ENCODE results near the gene MRGPRX2. TPM values are rescaled to one million over a fixed set of nuclear protein-coding genes. Genes with fewer than 3 reads are reported as not detected.

The MRGPRX2 gene
- total and polyA plus RNA-seq, 2 donors, result 0.02 TPM; not detected in 1

- Histone ChIP-seq H3K4me3 (ENCODE audit: low read length in 2 of 2) (no peak overlapping the region), H3K36me3 (ENCODE audit: control insufficient read depth in 2 of 2, insufficient read depth in 2 of 2, low read length in 1 of 2) (no peaks in the 10 kb centered on the region), H3K27me3 (ENCODE audit: control insufficient read depth in 2 of 2, insufficient read depth in 1 of 2, low read length in 1 of 2) (no peaks in the 10 kb centered on the region), H3K9me3 (ENCODE audit: control insufficient read depth in 2 of 2, insufficient read depth in 1 of 2, low read length in 1 of 2) (no peaks in the 10 kb centered on the region), H3K4me1 (ENCODE audit: control insufficient read depth in 2 of 2, insufficient read depth in 2 of 2, low read length in 2 of 2) (no peaks in the 10 kb centered on the region), H3K27ac (ENCODE audit: low read depth in 1 of 2, low read length in 1 of 2) (no peak overlapping the region)
- DNase-seq (ENCODE audit: low read depth in 6 of 9, low spot score in 9 of 9), result no peak
- WGBS, result 60% methylated on average over 5 of the region's 5 CpGs
These were observed 684 bp downstream of the MRGPRX2 start for GRCh38 chr11:19059833-19060232.

DNA sequence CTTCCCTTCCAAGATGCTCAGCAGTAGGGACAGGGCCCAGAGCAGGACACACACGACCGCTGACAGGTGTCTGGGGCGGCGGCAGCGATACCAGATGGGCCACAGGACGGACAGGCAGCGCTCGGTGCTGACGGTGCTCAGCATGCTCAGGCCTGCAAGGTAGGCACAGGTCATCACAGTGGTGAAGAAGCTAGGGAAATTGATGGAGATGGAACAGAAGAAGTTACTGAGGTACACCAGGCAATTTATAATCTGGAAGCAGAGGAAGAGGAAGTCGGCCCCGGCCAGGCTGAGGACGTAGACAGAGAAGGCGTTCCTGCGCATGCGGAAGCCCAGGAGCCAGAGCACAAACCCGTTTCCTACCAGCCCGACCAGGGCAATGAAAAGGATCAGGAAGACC lies 4.6 kb downstream of the MRGPRX2 start:
- no peak for DNase-seq (ENCODE audit: low read depth in 6 of 9, low spot score in 9 of 9)
- Histone ChIP-seq H3K27me3 (ENCODE audit: control insufficient read depth in 2 of 2, insufficient read depth in 1 of 2, low read length in 1 of 2) (no peaks in the 10 kb centered on the region), H3K27ac (ENCODE audit: low read depth in 1 of 2, low read length in 1 of 2) (no peak overlapping the region), H3K4me3 (ENCODE audit: low read length in 2 of 2) (no peak overlapping the region), H3K36me3 (ENCODE audit: control insufficient read depth in 2 of 2, insufficient read depth in 2 of 2, low read length in 1 of 2) (no peaks in the 10 kb centered on the region), H3K4me1 (ENCODE audit: control insufficient read depth in 2 of 2, insufficient read depth in 2 of 2, low read length in 2 of 2) (no peaks in the 10 kb centered on the region), H3K9me3 (ENCODE audit: control insufficient read depth in 2 of 2, insufficient read depth in 1 of 2, low read length in 1 of 2) (no peaks in the 10 kb centered on the region)
- WGBS, result 90% methylated on average over 17 of the region's 17 CpGs

- Histone ChIP-seq H3K27me3 (ENCODE audit: control insufficient read depth in 2 of 2, insufficient read depth in 1 of 2, low read length in 1 of 2) (no peaks in the 10 kb centered on the region), H3K4me3 (ENCODE audit: low read length in 2 of 2) (no peak overlapping the region), H3K27ac (ENCODE audit: low read depth in 1 of 2, low read length in 1 of 2) (no peak overlapping the region), H3K9me3 (ENCODE audit: control insufficient read depth in 2 of 2, insufficient read depth in 1 of 2, low read length in 1 of 2) (no peaks in the 10 kb centered on the region), H3K4me1 (ENCODE audit: control insufficient read depth in 2 of 2, insufficient read depth in 2 of 2, low read length in 2 of 2) (no peaks in the 10 kb centered on the region), H3K36me3 (ENCODE audit: control insufficient read depth in 2 of 2, insufficient read depth in 2 of 2, low read length in 1 of 2) (no peaks in the 10 kb centered on the region)
- 95% methylated on average over 3 of the region's 3 CpGs for WGBS
- no peak for DNase-seq (ENCODE audit: low read depth in 6 of 9, low spot score in 9 of 9)
These were observed 5.5 kb downstream of the MRGPRX2 start for GRCh38 chr11:19055016-19055415.

DNA sequence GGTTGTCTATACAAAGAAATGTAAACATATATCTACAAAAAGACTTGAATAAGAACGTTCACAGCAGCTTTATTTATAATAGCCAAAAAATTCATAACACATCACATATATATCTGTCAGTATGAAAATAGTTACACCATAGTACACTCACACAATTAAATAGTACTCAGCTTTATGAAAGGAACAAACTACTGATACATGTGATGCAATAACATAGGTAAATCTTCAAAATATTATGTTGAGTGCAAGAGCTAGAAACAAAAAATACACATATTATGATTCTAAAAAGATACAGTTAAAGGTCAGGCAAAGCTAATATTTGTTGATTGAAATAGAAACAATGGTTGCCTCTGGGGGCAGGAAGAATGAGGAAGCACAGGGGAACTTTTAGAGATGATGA lies 6.6 kb downstream of the MRGPRX2 start:
- Histone ChIP-seq H3K27me3 (ENCODE audit: control insufficient read depth in 2 of 2, insufficient read depth in 1 of 2, low read length in 1 of 2) (no peaks in the 10 kb centered on the region), H3K4me3 (ENCODE audit: low read length in 2 of 2) (no peak overlapping the region), H3K36me3 (ENCODE audit: control insufficient read depth in 2 of 2, insufficient read depth in 2 of 2, low read length in 1 of 2) (no peaks in the 10 kb centered on the region), H3K27ac (ENCODE audit: low read depth in 1 of 2, low read length in 1 of 2) (no peak overlapping the region), H3K4me1 (ENCODE audit: control insufficient read depth in 2 of 2, insufficient read depth in 2 of 2, low read length in 2 of 2) (no peaks in the 10 kb centered on the region), H3K9me3 (ENCODE audit: control insufficient read depth in 2 of 2, insufficient read depth in 1 of 2, low read length in 1 of 2) (no peaks in the 10 kb centered on the region)
- WGBS, result 88% methylated on average over 1 of the region's 1 CpG
- DNase-seq (ENCODE audit: low read depth in 6 of 9, low spot score in 9 of 9), result no peak

DNA sequence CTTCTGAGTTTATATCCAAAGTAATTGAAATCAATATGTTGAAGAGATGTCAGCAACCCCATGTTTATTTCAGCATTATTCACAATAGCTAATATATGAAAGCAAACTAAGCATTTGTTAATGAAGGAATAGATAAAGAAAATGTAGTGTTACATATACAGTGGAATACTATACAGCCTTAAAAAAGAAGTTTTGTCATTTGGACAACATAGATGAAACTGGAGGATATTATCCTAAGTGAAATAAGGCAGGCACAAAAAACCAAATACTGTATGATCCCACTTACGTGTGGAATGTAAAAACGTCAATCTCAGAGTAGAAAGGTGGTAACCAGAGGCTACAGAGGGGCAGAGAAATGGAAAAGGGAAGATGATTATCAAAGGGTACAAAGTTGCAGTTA lies 10.2 kb downstream of the MRGPRX2 start:
- 95% methylated on average over 2 of the region's 2 CpGs for WGBS
- no peaks in the 10 kb centered on the region for H3K27me3 ChIP-seq (ENCODE audit: control insufficient read depth in 2 of 2, insufficient read depth in 1 of 2, low read length in 1 of 2)
- H3K27ac ChIP-seq (ENCODE audit: low read depth in 1 of 2, low read length in 1 of 2), result no peak overlapping the region
- H3K9me3 ChIP-seq (ENCODE audit: control insufficient read depth in 2 of 2, insufficient read depth in 1 of 2, low read length in 1 of 2), result no peaks in the 10 kb centered on the region
- no peaks in the 10 kb centered on the region for H3K4me1 ChIP-seq (ENCODE audit: control insufficient read depth in 2 of 2, insufficient read depth in 2 of 2, low read length in 2 of 2)
- no peaks in the 10 kb centered on the region for H3K36me3 ChIP-seq (ENCODE audit: control insufficient read depth in 2 of 2, insufficient read depth in 2 of 2, low read length in 1 of 2)
- no peak overlapping the region for H3K4me3 ChIP-seq (ENCODE audit: low read length in 2 of 2)
- no peak for DNase-seq (ENCODE audit: low read depth in 6 of 9, low spot score in 9 of 9)

- H3K4me1 ChIP-seq (ENCODE audit: control insufficient read depth in 2 of 2, insufficient read depth in 2 of 2, low read length in 2 of 2), result no peaks in the 10 kb centered on the region
- no peak for DNase-seq (ENCODE audit: low read depth in 6 of 9, low spot score in 9 of 9)
- H3K36me3 ChIP-seq (ENCODE audit: control insufficient read depth in 2 of 2, insufficient read depth in 2 of 2, low read length in 1 of 2), result no peaks in the 10 kb centered on the region
- no peak overlapping the region for H3K4me3 ChIP-seq (ENCODE audit: low read length in 2 of 2)
- H3K27me3 ChIP-seq (ENCODE audit: control insufficient read depth in 2 of 2, insufficient read depth in 1 of 2, low read length in 1 of 2), result no peaks in the 10 kb centered on the region
- 77% methylated on average over 1 of the region's 1 CpG for WGBS
- no peaks in the 10 kb centered on the region for H3K9me3 ChIP-seq (ENCODE audit: control insufficient read depth in 2 of 2, insufficient read depth in 1 of 2, low read length in 1 of 2)
- H3K27ac ChIP-seq (ENCODE audit: low read depth in 1 of 2, low read length in 1 of 2), result no peak overlapping the region
These were observed 11.2 kb downstream of the MRGPRX2 start for GRCh38 chr11:19049351-19049750.

GRCh38 chr11:19040051-19040450 lies 20.5 kb downstream of the MRGPRX2 start:
- 97% methylated on average over 10 of the region's 10 CpGs for WGBS
- Histone ChIP-seq H3K27ac (ENCODE audit: low read depth in 1 of 2, low read length in 1 of 2) (no peak overlapping the region), H3K36me3 (ENCODE audit: control insufficient read depth in 2 of 2, insufficient read depth in 2 of 2, low read length in 1 of 2) (no peaks in the 10 kb centered on the region), H3K4me3 (ENCODE audit: low read length in 2 of 2) (no peak overlapping the region), H3K9me3 (ENCODE audit: control insufficient read depth in 2 of 2, insufficient read depth in 1 of 2, low read length in 1 of 2) (peaks cover 0 to 3% of the 10 kb centered on the region in 2 donors), H3K4me1 (ENCODE audit: control insufficient read depth in 2 of 2, insufficient read depth in 2 of 2, low read length in 2 of 2) (no peaks in the 10 kb centered on the region), H3K27me3 (ENCODE audit: control insufficient read depth in 2 of 2, insufficient read depth in 1 of 2, low read length in 1 of 2) (no peaks in the 10 kb centered on the region)
- no peak for DNase-seq (ENCODE audit: low read depth in 6 of 9, low spot score in 9 of 9)

GRCh38 chr11:19039409-19039808 lies 21.1 kb downstream of the MRGPRX2 start:
- Histone ChIP-seq H3K4me3 (ENCODE audit: low read length in 2 of 2) (no peak overlapping the region), H3K36me3 (ENCODE audit: control insufficient read depth in 2 of 2, insufficient read depth in 2 of 2, low read length in 1 of 2) (no peaks in the 10 kb centered on the region), H3K4me1 (ENCODE audit: control insufficient read depth in 2 of 2, insufficient read depth in 2 of 2, low read length in 2 of 2) (no peaks in the 10 kb centered on the region), H3K27ac (ENCODE audit: low read depth in 1 of 2, low read length in 1 of 2) (no peak overlapping the region), H3K27me3 (ENCODE audit: control insufficient read depth in 2 of 2, insufficient read depth in 1 of 2, low read length in 1 of 2) (no peaks in the 10 kb centered on the region), H3K9me3 (ENCODE audit: control insufficient read depth in 2 of 2, insufficient read depth in 1 of 2, low read length in 1 of 2) (peaks cover 0 to 3% of the 10 kb centered on the region in 2 donors)
- no peak for DNase-seq (ENCODE audit: low read depth in 6 of 9, low spot score in 9 of 9)
- WGBS, result 98% methylated on average over 1 of the region's 1 CpG

- Histone ChIP-seq H3K4me1 (ENCODE audit: control insufficient read depth in 2 of 2, insufficient read depth in 2 of 2, low read length in 2 of 2) (no peaks in the 10 kb centered on the region), H3K27ac (ENCODE audit: low read depth in 1 of 2, low read length in 1 of 2) (no peak overlapping the region), H3K27me3 (ENCODE audit: control insufficient read depth in 2 of 2, insufficient read depth in 1 of 2, low read length in 1 of 2) (no peaks in the 10 kb centered on the region), H3K36me3 (ENCODE audit: control insufficient read depth in 2 of 2, insufficient read depth in 2 of 2, low read length in 1 of 2) (no peaks in the 10 kb centered on the region), H3K4me3 (ENCODE audit: low read length in 2 of 2) (no peak overlapping the region), H3K9me3 (ENCODE audit: control insufficient read depth in 2 of 2, insufficient read depth in 1 of 2, low read length in 1 of 2) (no peaks in the 10 kb centered on the region)
- 69% methylated on average over 2 of the region's 2 CpGs for WGBS
- no peak for DNase-seq (ENCODE audit: low read depth in 6 of 9, low spot score in 9 of 9)
These were observed 27.5 kb downstream of the MRGPRX2 start for GRCh38 chr11:19032990-19033389.
